SK-N-SH treated with all-trans-retinoic acid at 6 μM for 48 hours (cell line): ENCODE data around the gene HMGB4.

Experiments used
- POU6F1 ChIP-seq: fragments of 250-450 bp; sonication (Bioruptor Pico); IDR thresholded peaks from 2 replicates; pipeline ENCODE4 v1.8.0; 2021; ENCODE audit warnings: low read depth, mild to moderate bottlenecking, moderate library complexity, borderline replicate concordance

HMGB4 gene

GRCh38 chr1:33908324-33908956 is 44.6 kb downstream of the HMGB4 start (continued):
- no peak for TF ChIP-seq POU6F1
